Esophagus (tissue), 2 donors: ENCODE measurements around the gene NQO2. TPM values are rescaled to one million over a fixed set of nuclear protein-coding genes. Genes with fewer than 3 reads are reported as not detected.

ENCODE experiments used
- H3K27ac ChIP-seq, 2 donors: one replicate each; pipeline ENCODE4 v1.5.1; 2013; ENCODE audit warnings: low read depth in 2 of 2, mild to moderate bottlenecking in 2 of 2, inconsistent platforms in 1 of 2, low read length in 1 of 2, moderate library complexity in 1 of 2
- H3K27me3 ChIP-seq, 2 donors: one replicate each; pipeline ENCODE4 v1.6.1; 2013; ENCODE audit warnings: low read length in 2 of 2, control low read depth in 1 of 2, mild to moderate bottlenecking in 1 of 2; ENCODE audit not compliant: insufficient read depth in 2 of 2, control insufficient read depth in 1 of 2
- H3K36me3 ChIP-seq, 2 donors: one replicate each; pipeline ENCODE4 v1.6.1; 2013; ENCODE audit warnings: low read length in 1 of 2; ENCODE audit not compliant: control insufficient read depth in 2 of 2, insufficient read depth in 2 of 2
- H3K4me1 ChIP-seq, 2 donors: one replicate each; pipeline ENCODE4 v1.6.1; 2013; ENCODE audit warnings: low read length in 1 of 2; ENCODE audit not compliant: control insufficient read depth in 2 of 2, insufficient read depth in 2 of 2
- H3K4me3 ChIP-seq, 2 donors: one replicate each; pipeline ENCODE4 v1.5.1; 2013; ENCODE audit warnings: low read length in 2 of 2, mild to moderate bottlenecking in 2 of 2, low read depth in 1 of 2, moderate library complexity in 1 of 2
- H3K9me3 ChIP-seq, 2 donors: one replicate each; pipeline ENCODE4 v1.6.1; 2013; ENCODE audit warnings: mild to moderate bottlenecking in 2 of 2, low read depth in 1 of 2, low read length in 1 of 2, moderate library complexity in 1 of 2; ENCODE audit not compliant: control insufficient read depth in 2 of 2, insufficient read depth in 1 of 2
- whole genome bisulfite sequencing, 2 donors: extraction: QIAGEN DNeasy Blood & Tissue Kit; methylation state at CpG; one replicate each; pipeline ENCODE4 v1.1.7; 2013; 5-methylcytosine and 5-hydroxymethylcytosine counted together
- polyA plus RNA-seq, 2 donors: library from polyadenylated mRNA; stranded (reverse); fragments of 200-250 nt; gene quantifications; one replicate each; pipeline ENCODE4 v1.2.3, GENCODE V29; 2013
- donor health status: healthy with polysubstance abuse.
- donor health status: Bipolar disorder and iron deficiency.

The NQO2 gene, protein sequence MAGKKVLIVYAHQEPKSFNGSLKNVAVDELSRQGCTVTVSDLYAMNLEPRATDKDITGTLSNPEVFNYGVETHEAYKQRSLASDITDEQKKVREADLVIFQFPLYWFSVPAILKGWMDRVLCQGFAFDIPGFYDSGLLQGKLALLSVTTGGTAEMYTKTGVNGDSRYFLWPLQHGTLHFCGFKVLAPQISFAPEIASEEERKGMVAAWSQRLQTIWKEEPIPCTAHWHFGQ
- polyA plus RNA-seq: 10 to 100 TPM; 24.2 to 40.0 TPM

DNA sequence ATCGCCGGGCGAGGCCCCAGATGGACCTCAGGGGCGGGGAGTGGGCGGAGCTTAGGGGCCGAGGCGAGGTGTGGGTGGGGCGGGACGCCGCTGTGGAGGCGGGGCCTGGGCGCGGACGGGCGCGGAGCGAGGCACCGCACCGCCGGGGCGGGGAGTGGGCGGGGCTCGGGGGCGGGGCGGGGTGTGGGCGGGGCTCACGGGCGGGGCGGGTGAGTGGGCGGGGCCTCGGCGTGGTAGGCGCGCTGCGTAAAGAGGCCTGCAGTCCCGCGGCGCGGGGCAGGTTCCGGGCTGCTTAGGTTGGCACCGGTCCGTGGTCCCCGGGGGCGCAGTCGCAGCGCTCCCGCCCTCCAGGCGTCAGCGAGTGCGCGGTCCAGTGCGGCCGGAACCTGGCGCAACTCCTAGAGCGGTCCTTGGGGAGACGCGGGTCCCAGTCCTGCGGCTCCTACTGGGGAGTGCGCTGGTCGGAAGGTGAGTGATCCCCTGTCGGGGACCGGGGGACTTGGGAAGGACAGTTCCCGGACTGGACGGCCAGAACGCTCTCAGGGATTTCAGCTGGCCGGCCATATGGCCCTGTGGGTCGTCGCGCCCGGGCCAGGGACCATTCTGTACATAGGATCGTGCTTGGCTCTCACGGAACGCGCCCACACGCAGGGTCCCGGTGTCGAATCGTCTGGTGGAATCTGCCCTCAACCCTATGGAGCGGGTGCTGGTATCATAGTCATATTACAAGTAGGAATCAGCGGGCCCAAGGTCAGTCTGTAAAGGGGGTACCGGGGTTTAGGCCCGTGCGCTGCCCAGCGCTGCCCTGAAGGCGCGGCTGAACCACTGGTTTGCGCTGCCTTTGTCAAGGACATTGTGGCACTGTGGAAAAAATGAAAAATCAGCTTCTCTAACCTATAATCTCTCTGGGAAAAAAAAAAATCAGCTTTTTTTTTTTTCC lies at the start of gene NQO2:
TSS of gene NQO2 (plus strand) at position 277 of the 940 bp plus-strand sequence. CDS start 6,659 bp downstream, outside the sequence.
- whole genome bisulfite sequencing, 2 donors: 2 to 3% methylated on average over 60 to 87 of the region's 87 CpGs
- no peaks in the 10 kb centered on the region for H3K36me3 ChIP-seq
- H3K27me3 ChIP-seq: no peaks in the 10 kb centered on the region
- H3K4me1 ChIP-seq: no peaks in the 10 kb centered on the region
- peak within 1 kb of the TSS; percentile 82 to 89 for H3K27ac ChIP-seq
- H3K4me3 ChIP-seq: peak within 1 kb of the TSS; percentile 61 to 66
- no peaks in the 10 kb centered on the region for H3K9me3 ChIP-seq

DNA sequence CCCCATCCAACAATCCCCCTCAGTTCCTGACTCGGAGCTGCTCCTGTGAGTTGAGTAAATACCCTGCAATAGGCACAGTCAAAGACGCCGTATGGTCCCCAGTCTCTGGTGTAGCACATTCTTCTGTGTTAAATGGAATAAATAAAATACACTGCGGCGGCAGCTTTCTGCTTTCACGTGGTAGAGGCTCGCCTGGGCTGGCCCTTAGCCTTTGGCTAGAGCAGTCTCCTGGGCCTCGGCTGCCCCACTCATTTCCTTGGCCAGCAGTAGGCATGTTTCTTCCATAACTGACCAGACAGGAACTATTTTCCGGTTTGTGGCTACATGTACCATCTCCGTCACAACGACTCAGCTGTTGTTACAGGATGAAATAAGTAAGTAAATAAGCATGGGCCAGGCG lies 49.0 kb upstream of the NQO2 start:
- no peak overlapping the region for H3K4me3 ChIP-seq
- H3K4me1 ChIP-seq: no peaks in the 10 kb centered on the region
- H3K27ac ChIP-seq: no peak overlapping the region
- no peaks in the 10 kb centered on the region for H3K27me3 ChIP-seq
- no peaks in the 10 kb centered on the region for H3K9me3 ChIP-seq
- 82 to 87% methylated on average over 12 of the region's 12 CpGs for WGBS, 2 donors
- peaks cover 6 to 21% of the 10 kb centered on the region in 2 donors for H3K36me3 ChIP-seq

DNA sequence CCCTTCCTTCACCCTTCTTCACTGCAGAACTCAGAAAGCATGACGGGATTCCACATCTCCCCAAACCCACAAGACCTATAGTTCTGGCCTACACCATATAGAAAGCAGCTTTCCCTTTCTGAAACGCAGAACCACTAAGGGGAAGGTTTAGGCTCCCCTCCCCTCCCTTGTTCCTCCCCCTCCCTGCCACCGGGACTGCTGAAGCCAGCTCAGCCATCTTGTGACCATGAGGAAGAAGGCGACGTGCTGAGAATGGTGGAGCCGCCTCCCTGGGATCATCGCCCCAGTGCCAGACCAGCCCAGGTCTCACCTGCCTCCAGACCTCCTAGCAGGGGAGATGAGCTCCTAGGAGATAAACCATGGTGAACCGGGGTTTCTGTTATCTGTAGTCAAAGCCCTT lies 48.0 kb upstream of the NQO2 start:
- Histone ChIP-seq H3K9me3 (no peaks in the 10 kb centered on the region), H3K4me1 (no peaks in the 10 kb centered on the region), H3K36me3 (peaks cover 6 to 21% of the 10 kb centered on the region in 2 donors), H3K27me3 (no peaks in the 10 kb centered on the region), H3K27ac (peak overlapping the region in 1 of 2 donors; percentile 40), H3K4me3 (no peak overlapping the region)
- WGBS, 2 donors: 80 to 82% methylated on average over 8 of the region's 8 CpGs

DNA sequence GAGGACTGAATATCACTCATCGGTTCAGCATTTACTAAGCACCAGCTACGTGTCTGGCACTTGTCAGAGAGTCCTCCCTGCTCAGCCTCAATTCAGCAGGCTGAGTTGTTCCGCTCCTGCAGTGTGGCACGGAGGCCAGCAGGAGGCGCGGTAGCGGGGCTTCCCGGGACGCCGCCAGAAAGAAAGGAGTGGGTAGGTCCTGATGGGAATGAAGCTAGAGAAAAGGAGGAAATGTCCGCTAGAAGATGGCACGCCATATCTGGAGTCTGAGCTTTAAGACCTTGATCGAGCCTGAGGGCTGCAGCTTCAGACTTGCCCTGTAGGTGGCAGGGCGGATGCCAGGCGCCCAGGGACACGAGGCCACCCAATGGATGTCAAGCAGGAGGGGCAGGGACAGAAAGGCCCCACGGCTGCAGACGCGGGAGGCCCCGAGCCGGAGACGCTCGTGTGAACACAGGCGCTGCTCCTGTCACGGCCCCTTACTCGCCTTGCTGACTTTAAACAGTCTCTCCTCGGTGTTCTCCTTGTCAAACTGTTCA lies 47.1 kb upstream of the NQO2 start:
- Histone ChIP-seq H3K4me1 (peaks cover 0 to 1% of the 10 kb centered on the region in 2 donors), H3K4me3 (no peak overlapping the region), H3K27me3 (no peaks in the 10 kb centered on the region), H3K9me3 (no peaks in the 10 kb centered on the region), H3K27ac (peak overlapping the region; percentile 40 to 76), H3K36me3 (peaks cover 6 to 16% of the 10 kb centered on the region in 2 donors)
- 18 to 22% methylated on average over 27 of the region's 27 CpGs for WGBS, 2 donors

DNA sequence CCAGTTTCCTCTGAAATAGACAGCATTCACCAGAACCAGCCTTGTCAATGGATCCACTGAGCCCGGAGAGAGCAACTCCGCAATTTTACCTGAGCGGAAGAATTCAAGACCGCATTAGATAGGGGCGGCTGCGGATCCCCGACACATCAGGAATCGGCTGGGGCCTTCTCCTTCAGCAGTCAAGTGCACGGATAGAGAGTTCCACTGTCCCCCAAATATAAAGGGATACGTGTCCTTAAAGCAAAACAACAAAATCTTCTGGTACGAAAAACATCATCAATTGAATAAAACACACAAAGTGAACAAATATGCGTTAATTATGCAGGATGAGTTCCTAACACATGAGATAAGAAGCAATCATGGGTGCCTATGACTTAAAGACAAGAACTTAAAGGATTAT lies 46.6 kb upstream of the NQO2 start:
- peaks cover under 1 to 4% of the 10 kb centered on the region in 2 donors for H3K4me1 ChIP-seq
- H3K36me3 ChIP-seq: peaks cover 1 to 11% of the 10 kb centered on the region in 2 donors
- no peaks in the 10 kb centered on the region for H3K9me3 ChIP-seq
- H3K27ac ChIP-seq: peak overlapping the region; percentile 40 to 76
- H3K4me3 ChIP-seq: no peak overlapping the region
- H3K27me3 ChIP-seq: no peaks in the 10 kb centered on the region
- 92 to 93% methylated on average over 12 of the region's 12 CpGs for WGBS, 2 donors

DNA sequence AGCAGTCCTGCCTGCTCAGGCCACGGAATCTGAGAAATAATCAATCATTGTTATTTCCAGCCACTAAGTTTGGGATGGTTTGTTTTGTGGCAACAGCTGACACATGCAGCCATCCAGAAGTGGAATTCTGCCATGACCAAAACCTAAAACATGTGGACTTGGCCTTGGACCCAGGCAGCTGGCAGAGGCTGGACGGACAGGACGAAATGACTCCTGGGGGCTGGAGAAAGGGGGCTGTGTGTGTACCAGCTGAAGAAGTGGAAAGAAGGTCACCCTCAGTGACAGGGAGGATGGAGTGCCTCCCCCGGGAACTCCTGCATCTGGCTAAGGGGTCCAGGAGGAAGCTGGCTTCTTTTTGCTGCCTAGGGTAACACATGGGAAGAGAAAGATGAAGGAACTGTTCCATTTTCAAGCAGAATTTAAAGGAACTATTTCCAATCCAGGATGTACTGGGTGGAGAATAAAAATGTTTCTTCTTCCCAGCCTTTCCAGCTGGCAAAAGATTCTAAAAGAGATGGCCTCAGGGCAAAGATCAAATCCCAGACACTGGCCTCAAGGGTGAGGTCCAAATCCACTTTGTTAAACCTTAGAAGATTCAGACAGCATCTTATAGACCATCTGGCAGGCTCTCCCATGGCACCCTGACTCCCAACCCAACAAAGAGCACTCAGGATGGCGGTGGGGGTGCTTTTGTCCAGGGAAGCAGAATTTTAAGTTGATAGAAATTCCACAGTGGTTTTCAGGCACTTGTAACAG lies 42.6 kb upstream of the NQO2 start:
- WGBS, 2 donors: 73% methylated on average over 5 of the region's 5 CpGs
- Histone ChIP-seq H3K27ac (peak overlapping the region in 1 of 2 donors; percentile 54), H3K4me3 (no peak overlapping the region), H3K9me3 (no peaks in the 10 kb centered on the region), H3K27me3 (no peaks in the 10 kb centered on the region), H3K36me3 (peaks cover 0 to 2% of the 10 kb centered on the region in 2 donors), H3K4me1 (peaks cover 6 to 9% of the 10 kb centered on the region in 2 donors)

DNA sequence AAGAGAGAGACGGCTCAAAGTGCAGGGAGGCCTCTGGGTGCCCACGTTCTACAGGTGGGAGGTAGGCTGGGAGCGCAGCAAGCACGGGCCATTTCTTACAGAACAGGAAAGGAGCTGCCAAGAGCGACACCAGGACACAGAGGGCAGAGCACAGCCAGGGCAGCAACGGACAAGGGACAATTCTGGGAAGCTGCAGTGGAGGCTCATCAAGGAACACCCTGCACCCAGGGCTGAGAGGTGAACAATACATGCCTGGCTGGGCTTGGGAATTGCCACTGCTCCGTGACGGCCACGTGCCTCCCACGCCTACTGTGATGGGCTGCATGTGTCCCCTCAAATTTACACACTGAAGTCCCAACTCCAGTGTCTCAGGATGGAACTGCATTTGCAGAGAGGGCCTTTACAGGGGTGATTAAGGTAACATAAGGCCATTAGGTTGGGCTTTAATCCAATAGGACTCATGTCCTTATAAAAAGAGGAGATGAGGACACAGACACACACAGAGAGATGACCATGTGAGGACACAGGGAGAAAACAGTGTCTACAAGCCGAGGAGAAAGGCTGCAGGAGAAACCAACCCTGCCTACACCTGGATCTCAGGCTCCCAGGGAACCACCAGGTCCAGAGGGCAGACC lies 41.9 kb upstream of the NQO2 start:
- H3K9me3 ChIP-seq: no peaks in the 10 kb centered on the region
- H3K27ac ChIP-seq: peak overlapping the region; percentile 16 to 76
- H3K4me3 ChIP-seq: no peak overlapping the region
- H3K36me3 ChIP-seq: peaks cover 0 to 2% of the 10 kb centered on the region in 2 donors
- 75 to 77% methylated on average over 11 of the region's 11 CpGs for WGBS, 2 donors
- H3K27me3 ChIP-seq: no peaks in the 10 kb centered on the region
- peaks cover 6 to 9% of the 10 kb centered on the region in 2 donors for H3K4me1 ChIP-seq

DNA sequence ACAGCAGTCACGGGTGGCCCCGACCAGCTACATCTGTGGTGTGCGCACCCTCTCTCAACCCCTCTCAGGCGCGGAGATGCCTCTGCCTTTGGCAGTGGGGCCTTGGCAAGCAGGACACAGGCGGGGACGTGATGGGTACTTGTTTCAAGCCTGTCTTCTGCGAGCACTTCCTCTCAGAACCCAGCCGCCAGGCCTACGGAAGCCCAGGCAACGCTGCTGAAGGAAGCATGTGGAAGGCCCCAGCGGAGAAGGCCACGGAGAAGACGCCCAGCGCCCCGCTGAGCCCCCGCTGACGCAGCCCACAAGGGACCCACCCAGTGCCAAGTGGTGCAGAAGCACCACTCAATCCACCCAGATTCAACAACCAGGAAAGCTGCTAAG lies 41.4 kb upstream of the NQO2 start:
- WGBS, 2 donors: 79 to 86% methylated on average over 17 to 18 of the region's 18 CpGs
- Histone ChIP-seq H3K4me1 (peaks cover 6 to 9% of the 10 kb centered on the region in 2 donors), H3K27me3 (no peaks in the 10 kb centered on the region), H3K36me3 (peaks cover 0 to 2% of the 10 kb centered on the region in 2 donors), H3K9me3 (no peaks in the 10 kb centered on the region), H3K4me3 (no peak overlapping the region), H3K27ac (peak overlapping the region; percentile 16 to 76)
